ENCODE data around the gene ZNF81. TPM values are rescaled to one million over a fixed set of nuclear protein-coding genes. Genes with fewer than 3 reads are reported as not detected.

The ZNF81 gene
- total RNA-seq, 1 donor from 2014 or later = 10.1 TPM

DNA sequence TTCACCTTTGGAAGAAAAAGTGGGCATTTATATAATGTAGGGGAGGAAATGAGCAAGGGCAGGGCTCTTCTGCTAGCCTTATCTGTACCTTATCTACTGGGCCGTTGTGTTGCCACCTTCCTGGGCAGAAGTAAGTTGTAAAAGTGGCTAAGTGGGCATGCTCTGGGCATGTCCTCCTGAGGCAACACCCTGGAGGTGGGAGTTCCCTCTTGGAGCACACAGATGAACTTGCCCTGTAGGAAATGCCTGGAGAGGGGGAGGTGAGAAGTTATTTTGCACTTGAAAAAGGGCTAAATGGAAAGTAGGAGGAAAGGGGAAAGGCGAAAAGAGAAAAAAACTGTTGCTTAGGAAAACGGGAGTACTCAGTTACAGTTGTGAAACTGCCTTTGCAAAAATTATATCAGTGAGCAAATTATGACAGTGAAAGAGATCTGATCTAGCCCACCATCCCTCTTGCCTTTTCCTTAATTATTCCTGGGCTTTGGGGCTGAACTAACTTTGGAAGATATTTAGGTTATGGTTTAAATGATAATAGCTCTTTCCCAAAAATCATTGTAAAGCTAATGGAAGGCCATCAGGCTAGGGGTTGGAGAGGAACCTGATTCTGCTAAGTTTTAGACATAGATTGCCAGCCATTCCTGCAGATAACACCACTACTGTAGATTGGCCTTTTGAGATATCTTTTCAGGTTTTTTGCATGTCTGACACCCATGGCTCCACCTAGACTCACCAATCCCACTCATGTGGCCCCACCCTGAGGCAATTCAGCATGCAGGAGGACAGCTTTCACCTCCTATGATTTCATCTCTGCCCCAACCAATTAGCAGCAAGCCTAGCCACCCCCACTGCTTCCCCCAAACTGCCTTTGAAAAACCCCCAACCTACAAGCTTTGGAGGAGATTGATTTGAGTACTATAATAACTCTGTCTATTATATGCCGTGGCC, 20.5 kb upstream of the ZNF81 start:
- Mint-ChIP-seq H3K4me3 (no peak overlapping the region), H3K4me1 (no peaks in the 10 kb centered on the region), H3K36me3 (ENCODE audit: low read depth) (no peaks in the 10 kb centered on the region), H3K9me3 (no peaks in the 10 kb centered on the region), H3K27ac (ENCODE audit: unreplicated experiment) (no peak overlapping the region), H3K27me3 (ENCODE audit: low read depth) (no peaks in the 10 kb centered on the region)
- TF ChIP-seq, protein P1, sequence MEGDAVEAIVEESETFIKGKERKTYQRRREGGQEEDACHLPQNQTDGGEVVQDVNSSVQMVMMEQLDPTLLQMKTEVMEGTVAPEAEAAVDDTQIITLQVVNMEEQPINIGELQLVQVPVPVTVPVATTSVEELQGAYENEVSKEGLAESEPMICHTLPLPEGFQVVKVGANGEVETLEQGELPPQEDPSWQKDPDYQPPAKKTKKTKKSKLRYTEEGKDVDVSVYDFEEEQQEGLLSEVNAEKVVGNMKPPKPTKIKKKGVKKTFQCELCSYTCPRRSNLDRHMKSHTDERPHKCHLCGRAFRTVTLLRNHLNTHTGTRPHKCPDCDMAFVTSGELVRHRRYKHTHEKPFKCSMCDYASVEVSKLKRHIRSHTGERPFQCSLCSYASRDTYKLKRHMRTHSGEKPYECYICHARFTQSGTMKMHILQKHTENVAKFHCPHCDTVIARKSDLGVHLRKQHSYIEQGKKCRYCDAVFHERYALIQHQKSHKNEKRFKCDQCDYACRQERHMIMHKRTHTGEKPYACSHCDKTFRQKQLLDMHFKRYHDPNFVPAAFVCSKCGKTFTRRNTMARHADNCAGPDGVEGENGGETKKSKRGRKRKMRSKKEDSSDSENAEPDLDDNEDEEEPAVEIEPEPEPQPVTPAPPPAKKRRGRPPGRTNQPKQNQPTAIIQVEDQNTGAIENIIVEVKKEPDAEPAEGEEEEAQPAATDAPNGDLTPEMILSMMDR (conservative IDR thresholded peaks at IDR 0.05) = no peak
- DNase-seq (ENCODE audit: low read depth, low spot score) = no peak

DNA sequence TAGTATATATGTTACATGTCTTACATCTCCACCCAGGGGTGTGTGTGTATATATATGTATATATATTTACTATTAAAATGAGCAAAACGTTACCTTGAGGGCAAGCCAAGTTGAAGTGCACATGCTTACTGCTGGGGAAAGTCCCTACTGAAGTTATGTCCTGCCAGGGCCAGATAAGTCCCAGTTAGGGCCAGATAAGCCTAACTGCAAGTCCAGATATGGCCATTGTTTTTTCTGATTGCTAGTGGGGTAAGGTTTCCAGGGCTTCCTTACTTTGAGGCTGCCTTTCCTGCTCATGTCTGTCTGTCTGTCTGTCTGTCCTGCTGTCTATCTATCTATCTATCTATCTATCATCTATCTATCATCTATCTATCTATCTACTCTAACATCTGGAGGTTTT, 19.3 kb upstream of the ZNF81 start:
- no peak overlapping the region for H3K4me3 Mint-ChIP-seq
- no peak for DNase-seq (ENCODE audit: low read depth, low spot score)
- H3K36me3 Mint-ChIP-seq (ENCODE audit: low read depth) = no peaks in the 10 kb centered on the region
- TF ChIP-seq, protein P1 (conservative IDR thresholded peaks at IDR 0.05) = no peak
- H3K27ac Mint-ChIP-seq (ENCODE audit: unreplicated experiment) = no peak overlapping the region
- H3K27me3 Mint-ChIP-seq (ENCODE audit: low read depth) = no peaks in the 10 kb centered on the region
- H3K9me3 Mint-ChIP-seq = no peaks in the 10 kb centered on the region
- H3K4me1 Mint-ChIP-seq = no peaks in the 10 kb centered on the region

- H3K9me3 Mint-ChIP-seq = no peaks in the 10 kb centered on the region
- TF ChIP-seq, protein P1 (conservative IDR thresholded peaks at IDR 0.05) = no peak
- no peaks in the 10 kb centered on the region for H3K4me1 Mint-ChIP-seq
- no peak overlapping the region for H3K4me3 Mint-ChIP-seq
- H3K27ac Mint-ChIP-seq (ENCODE audit: unreplicated experiment) = no peak overlapping the region
- no peak for DNase-seq (ENCODE audit: low read depth, low spot score)
- H3K36me3 Mint-ChIP-seq (ENCODE audit: low read depth) = no peaks in the 10 kb centered on the region
- no peaks in the 10 kb centered on the region for H3K27me3 Mint-ChIP-seq (ENCODE audit: low read depth)
These were observed 18.8 kb upstream of the ZNF81 start for GRCh38 chrX:47817897-47818296.

DNA sequence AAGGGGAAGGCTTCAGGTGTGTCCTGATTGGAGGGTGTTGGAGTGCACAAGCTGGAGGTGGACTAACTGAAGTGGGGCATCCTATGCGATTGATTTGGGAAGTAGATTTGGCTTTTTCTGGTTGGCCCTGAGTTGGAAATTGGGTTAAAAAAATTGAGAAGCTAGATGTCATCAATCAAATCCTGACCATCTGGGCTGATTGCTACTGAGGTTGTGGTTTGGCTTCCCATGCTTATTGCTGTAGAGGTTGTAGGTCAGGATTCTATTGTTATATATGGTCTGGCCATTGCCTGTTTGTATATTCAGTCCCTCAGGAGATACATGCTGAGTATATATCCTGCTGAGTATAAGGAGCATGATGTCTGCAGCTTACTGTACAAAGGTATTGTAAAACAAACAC, 7.7 kb upstream of the ZNF81 start:
- no peaks in the 10 kb centered on the region for H3K36me3 Mint-ChIP-seq (ENCODE audit: low read depth)
- no peak overlapping the region for H3K4me3 Mint-ChIP-seq
- H3K4me1 Mint-ChIP-seq = no peaks in the 10 kb centered on the region
- DNase-seq (ENCODE audit: low read depth, low spot score) = no peak
- H3K27me3 Mint-ChIP-seq (ENCODE audit: low read depth) = no peaks in the 10 kb centered on the region
- no peaks in the 10 kb centered on the region for H3K9me3 Mint-ChIP-seq
- TF ChIP-seq, protein P1 (conservative IDR thresholded peaks at IDR 0.05) = no peak
- H3K27ac Mint-ChIP-seq (ENCODE audit: unreplicated experiment) = no peak overlapping the region

DNA sequence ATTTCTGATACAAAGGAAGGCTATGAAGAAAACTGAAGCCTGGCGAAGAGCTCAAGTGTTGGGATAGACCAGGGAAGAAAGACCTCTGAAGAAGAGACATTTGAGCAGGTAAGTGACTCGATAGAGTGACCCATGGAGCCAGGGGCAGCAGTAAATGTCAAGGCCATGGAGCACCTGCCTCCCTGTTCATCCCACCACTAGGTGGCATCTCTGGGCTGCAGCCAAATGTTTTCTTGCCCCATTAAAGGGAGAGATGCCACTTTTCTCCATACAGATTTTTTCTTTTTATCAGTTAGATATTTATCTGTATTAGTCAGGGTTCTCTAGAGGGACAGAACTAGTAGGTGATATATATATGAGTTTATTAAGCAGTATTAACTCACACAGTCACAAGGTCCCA, 4.9 kb upstream of the ZNF81 start:
- TF ChIP-seq, protein P1 (conservative IDR thresholded peaks at IDR 0.05) = peak; percentile 69

More for the DNA sequence above, 4.9 kb upstream of the ZNF81 start:
- Mint-ChIP-seq H3K36me3 (ENCODE audit: low read depth) (no peaks in the 10 kb centered on the region), H3K27ac (ENCODE audit: unreplicated experiment) (no peak overlapping the region), H3K27me3 (ENCODE audit: low read depth) (no peaks in the 10 kb centered on the region), H3K4me1 (peaks cover 11% of the 10 kb centered on the region), H3K4me3 (no peak overlapping the region), H3K9me3 (no peaks in the 10 kb centered on the region)
- DNase-seq (ENCODE audit: low read depth, low spot score) = peak; percentile 27

Measured in neural crest cell (in vitro differentiated cells).